GM19025 (cell line): ENCODE results near the gene ACOX3.
"Not testable (repeated sequence)": the region's sequence is repeated elsewhere in the genome, so short reads cannot be mapped to it uniquely, and the experiment has no call there.

Experiments
- ATAC-seq: cut with Tn5 transposase; IDR thresholded peaks from one replicate; pipeline ENCODE4 v1.9.1; 2021; ENCODE audit warnings: mild to moderate bottlenecking, low read depth, moderate library complexity; ENCODE audit not compliant: unreplicated experiment

ACOX3 gene

DNA sequence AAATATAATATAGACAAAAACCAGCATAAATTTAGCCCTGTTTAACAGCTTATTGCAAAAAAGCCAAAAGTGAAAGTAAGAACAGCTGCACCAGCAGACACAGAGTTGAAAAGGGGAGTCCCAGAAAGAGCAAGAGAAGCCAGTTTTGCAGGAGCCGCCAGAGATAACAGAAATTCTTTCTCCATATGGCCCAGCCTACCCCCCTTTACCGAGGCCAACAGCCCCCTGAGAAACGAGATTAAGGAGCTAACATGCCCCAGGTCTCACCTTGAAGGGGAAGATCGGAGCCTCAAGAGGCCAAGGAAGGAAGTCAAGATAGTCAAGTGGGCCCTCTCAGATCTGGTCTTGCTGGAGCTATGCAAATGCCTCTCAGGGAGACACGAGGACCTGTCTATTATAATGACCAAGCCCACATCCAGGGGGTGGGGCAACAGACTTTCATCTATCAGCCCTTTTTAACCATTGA, 4.8 kb downstream of the ACOX3 start:
- peak; percentile 54 for ATAC-seq

GRCh38 chr4:8434251-8435073, 6.1 kb downstream of the ACOX3 start:
- no peak for ATAC-seq

DNA sequence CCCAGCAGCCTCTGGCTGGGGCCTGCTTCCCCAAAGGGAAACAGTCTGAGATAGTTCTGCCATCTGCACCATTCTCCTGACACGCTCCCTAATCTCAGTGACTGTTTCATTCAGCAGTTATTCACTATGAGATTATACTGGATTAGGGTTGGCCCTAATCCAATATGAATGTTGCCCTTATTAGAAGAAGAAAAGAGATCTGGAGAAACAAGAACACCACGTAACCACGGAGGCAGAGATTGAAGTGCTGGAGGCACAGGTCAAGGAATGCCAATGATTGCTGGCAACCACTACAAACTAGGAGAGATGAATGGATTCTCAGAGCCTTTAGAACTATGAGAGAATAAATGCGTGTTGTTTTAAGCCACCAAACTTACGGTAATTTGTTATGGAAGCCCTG, 7.4 kb downstream of the ACOX3 start:
- ATAC-seq, result no peak

- no peak for ATAC-seq
Measured at GRCh38 chr4:8431553-8431952, 9.0 kb downstream of the ACOX3 start.

- peak; percentile 94 for ATAC-seq
Measured at GRCh38 chr4:8428288-8429097, 12.0 kb downstream of the ACOX3 start.

GRCh38 chr4:8427761-8428287, 12.7 kb downstream of the ACOX3 start:
- peak; percentile 47 for ATAC-seq

DNA sequence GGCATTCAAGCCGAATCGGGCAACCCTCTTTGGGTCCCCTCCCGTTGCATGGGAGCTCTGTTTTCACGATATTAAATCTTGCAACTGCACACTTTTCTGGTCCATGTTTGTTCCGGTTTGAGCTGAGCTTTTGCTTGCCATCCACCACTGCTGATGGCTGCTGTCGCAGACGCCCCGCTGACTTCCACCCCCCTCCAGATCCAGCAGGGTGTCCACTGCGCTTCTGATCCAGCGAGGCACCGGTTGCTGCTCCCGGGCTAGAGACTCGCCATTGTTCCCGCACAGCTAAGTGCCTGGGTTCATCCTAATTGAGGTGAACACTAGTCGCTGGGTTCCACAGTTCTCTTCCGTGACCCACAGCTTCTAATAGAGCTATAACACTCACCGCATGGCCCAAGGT, 13.3 kb downstream of the ACOX3 start:
- no peak for ATAC-seq

GRCh38 chr4:8422786-8423185, 17.7 kb downstream of the ACOX3 start:
- no peak for ATAC-seq

- ATAC-seq, result no peak
Measured at GRCh38 chr4:8422327-8422726, 18.2 kb downstream of the ACOX3 start.

- ATAC-seq, result not testable (repeated sequence)
Measured at GRCh38 chr4:8420151-8420550, 20.4 kb downstream of the ACOX3 start.

GRCh38 chr4:8419222-8420041, 21.1 kb downstream of the ACOX3 start:
- peak; percentile 92 for ATAC-seq

DNA sequence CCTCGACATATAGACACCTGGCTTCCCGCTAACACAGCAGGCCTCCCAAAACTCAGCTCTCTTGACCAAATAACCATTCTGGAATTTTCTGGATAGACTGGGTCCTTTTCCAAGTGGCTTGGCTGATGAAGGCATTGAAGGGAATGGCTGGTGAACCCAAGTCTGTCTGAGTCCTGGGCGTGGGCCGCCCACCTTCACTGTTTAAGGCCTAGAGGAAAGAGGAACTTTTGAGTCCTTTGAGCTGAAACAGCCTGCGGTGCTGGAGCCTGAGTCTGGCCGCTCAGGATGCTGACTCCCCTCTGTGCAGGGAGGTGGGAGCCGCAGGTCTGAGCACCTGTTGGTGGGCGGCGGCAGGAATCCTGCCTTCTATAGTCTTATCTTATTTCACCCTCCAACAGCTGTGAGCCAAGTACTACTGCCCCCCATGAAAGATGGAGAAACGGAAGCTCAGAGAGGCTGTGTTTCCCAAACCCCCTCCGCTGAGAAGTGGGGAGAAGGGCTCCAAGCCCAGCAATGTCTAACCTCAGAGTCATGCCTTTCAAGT, 23.4 kb downstream of the ACOX3 start:
- ATAC-seq, result no peak

- no peak for ATAC-seq
Measured at GRCh38 chr4:8414377-8414776, 26.1 kb downstream of the ACOX3 start.

DNA sequence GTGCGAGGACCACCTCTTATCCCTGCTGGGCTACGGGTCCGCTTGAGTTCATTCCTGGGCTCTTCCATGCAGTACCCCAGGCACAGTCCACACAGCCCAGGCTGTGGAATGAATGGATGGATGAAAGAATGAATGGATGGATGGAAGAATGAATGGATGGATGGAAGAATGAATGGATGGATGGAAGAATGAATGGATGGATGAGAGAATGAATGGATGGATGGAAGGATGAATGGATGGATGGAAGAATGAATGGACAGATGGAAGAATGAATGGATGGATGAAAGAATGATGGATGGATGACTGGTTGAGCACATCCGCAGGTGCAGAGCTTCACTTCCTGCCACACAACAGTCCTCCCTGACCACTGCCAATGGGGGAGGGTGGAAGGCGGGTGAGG, 28.2 kb downstream of the ACOX3 start:
- no peak for ATAC-seq

DNA sequence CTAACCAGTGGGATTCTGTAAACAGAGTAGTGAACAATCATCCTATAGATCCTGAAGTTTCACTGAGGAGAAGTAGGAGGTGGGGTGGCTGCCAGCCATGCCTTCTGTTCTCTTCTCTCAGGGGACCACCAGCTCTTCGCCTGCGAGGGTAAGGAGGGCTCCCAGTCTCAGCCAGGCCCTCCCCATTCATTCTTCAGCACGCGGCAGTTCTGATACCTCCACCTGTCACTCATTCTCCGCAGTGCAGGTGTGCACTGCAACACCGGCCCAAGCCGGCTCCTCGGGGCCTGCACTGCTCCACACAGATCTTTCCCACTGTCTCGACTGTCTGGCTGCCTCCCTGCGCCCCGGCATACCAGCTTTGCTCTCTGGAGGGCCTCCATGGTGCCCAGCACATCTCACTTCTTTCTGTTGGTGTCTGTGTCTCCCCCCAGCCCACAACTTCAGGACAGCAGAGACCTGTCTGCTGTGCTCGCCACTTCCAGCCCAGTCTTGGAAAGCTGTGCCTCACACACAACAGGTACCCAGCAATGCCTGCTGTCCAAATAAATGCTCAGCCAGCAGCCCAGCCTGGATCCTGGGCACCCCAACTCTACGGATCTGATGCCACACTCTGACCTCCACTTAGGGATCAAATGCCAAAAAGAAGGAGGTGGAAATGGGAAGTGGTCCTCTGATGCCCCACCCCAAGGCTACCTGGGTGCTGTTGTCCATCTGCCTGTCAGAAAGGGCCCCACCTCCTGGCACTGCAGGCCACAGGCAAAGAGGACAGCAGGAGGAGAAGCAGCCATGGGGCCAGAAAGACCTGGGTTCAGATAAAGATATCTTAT, 29.0 kb downstream of the ACOX3 start:
- no peak for ATAC-seq

GRCh38 chr4:8410641-8411271, 29.8 kb downstream of the ACOX3 start:
- ATAC-seq, result no peak

GRCh38 chr4:8410066-8410625, 30.4 kb downstream of the ACOX3 start:
- no peak for ATAC-seq

- ATAC-seq, result no peak
Measured at GRCh38 chr4:8409264-8410065, 31.1 kb downstream of the ACOX3 start.
